GM19455 (cell line): ENCODE results near the gene PABPN1L.
"Not testable (repeated sequence)": the region's sequence is repeated elsewhere in the genome, so short reads cannot be mapped to it uniquely, and the experiment has no call there.

ENCODE experiments used
- ATAC-seq: cut with Tn5 transposase; IDR thresholded peaks from one replicate; pipeline ENCODE4 v1.9.1; 2021; ENCODE audit not compliant: unreplicated experiment

Gene PABPN1L

GRCh38 chr16:88901718-88902337, 35.4 kb upstream of the PABPN1L start:
- no peak for ATAC-seq

- no peak for ATAC-seq
Measured at GRCh38 chr16:88900662-88901052, 34.2 kb upstream of the PABPN1L start.

- ATAC-seq = no peak
Measured at GRCh38 chr16:88899901-88900661, 33.6 kb upstream of the PABPN1L start.

- ATAC-seq = no peak
Measured at GRCh38 chr16:88897696-88898425, 31.4 kb upstream of the PABPN1L start.

- ATAC-seq = no peak
Measured at GRCh38 chr16:88896238-88897070, 30.0 kb upstream of the PABPN1L start.

GRCh38 chr16:88895335-88895734, 28.9 kb upstream of the PABPN1L start:
- ATAC-seq = no peak

- ATAC-seq = no peak
Measured at GRCh38 chr16:88894681-88895300, 28.3 kb upstream of the PABPN1L start.

GRCh38 chr16:88894266-88894665, 27.8 kb upstream of the PABPN1L start:
- ATAC-seq = not testable (repeated sequence)

GRCh38 chr16:88893127-88893968, 26.9 kb upstream of the PABPN1L start:
- ATAC-seq = no peak

- ATAC-seq = no peak
Measured at GRCh38 chr16:88892065-88892464, 25.6 kb upstream of the PABPN1L start.

- no peak for ATAC-seq
Measured at GRCh38 chr16:88891083-88891482, 24.6 kb upstream of the PABPN1L start.

- not testable (repeated sequence) for ATAC-seq
Measured at GRCh38 chr16:88889702-88890352, 23.4 kb upstream of the PABPN1L start.

- no peak for ATAC-seq
Measured at GRCh38 chr16:88888461-88889387, 22.3 kb upstream of the PABPN1L start.

- no peak for ATAC-seq
Measured at GRCh38 chr16:88888057-88888456, 21.6 kb upstream of the PABPN1L start.

GRCh38 chr16:88886845-88887521, 20.5 kb upstream of the PABPN1L start:
- ATAC-seq = no peak

GRCh38 chr16:88886420-88886844, 20.0 kb upstream of the PABPN1L start:
- ATAC-seq = no peak

- no peak for ATAC-seq
Measured at GRCh38 chr16:88885693-88886280, 19.3 kb upstream of the PABPN1L start.
